ENCODE results near the gene FBN1.

The FBN1 gene

DNA sequence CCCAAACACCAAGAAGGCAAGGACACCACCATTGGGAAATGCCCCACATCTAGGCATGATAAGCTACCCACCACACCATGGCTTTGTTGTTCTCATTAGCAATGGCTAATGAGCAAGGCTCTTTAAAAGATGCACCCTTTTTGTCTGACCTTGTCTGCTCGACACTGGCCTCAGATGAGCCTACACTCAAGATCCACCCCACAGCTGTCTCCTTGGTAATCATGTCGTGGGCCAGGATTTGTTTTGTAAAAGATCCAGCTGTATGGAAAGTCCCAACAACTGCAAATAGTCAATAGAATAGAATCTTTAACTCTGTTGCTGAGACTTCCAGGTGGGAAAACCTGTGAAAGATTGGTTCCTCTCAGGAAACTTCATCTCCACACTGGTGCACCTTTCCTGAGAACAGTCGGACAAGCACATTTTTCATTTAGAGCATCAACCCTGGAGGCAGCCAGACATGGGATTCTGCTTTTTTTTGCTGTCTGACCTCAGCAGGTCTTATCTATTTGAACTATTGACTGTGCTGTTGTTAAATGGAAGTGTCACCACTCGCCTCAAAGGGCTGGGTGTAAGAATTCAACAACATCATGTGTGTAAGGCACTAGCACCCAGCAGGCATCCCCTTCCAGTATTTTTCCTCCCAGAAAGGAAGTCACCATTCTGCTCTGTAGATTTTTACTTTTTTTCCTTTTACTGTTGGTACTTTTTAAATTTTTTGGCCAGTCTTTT, 278.8 kb downstream of the FBN1 start:
- DNase-seq (ENCODE audit: low spot score), result no peak

DNA sequence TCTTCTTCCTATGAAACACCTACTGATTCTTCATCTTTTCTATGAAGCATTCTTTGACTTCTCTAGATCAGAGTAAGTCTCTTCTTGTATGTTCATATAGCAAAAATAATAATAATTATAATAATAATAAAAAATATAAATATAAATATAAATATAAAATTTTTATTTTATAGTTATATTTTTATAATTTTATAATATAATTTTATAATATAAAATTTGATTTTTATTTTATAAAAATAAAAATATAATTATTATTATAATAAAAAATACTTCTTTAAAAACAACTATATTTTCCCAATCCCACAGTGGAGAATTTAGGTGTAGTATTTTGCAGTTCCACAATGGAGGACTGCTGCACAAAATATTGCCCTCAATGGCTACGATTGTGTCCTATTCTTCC, 279.9 kb downstream of the FBN1 start:
- no peak for DNase-seq (ENCODE audit: low spot score)

DNA sequence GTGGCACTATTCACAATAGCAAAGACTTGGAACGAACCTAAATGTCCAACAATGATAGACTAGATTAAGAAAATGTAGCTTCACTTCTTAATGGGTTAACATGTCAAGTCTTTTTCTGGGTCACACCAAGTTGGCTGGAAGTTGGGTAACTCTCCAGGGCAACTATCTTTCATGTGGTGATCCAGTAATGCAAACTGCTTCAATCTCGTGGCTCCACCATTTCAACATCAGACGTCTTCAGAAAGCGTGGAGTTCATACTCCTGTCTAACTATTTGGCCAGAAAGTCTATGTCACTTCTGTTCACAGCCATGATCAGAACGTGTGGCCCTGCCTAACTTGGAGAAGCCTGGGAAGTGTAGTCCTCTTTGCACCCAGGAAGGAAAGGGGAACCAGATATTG, 282.0 kb downstream of the FBN1 start:
- no peak for DNase-seq (ENCODE audit: low spot score)

DNA sequence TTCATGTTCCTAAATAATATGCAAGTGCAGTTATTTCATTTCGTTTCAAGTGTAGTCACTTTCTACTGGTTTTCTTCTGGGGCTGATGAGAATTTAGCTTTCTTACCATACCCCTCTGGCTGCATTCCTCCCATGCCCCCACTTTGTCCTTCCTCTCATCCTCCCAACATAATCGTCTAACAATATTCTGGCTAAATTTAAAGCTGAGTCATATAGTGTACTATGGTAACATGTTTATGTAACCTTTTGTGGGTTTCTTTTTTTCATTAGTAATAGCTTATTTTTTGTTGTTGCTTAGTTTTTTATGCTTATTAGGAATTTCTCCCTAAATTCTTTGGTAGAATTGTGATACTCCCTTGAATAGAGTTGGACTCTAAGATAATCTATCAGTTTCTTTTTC, 283.8 kb downstream of the FBN1 start:
- no peak for DNase-seq (ENCODE audit: low spot score)

DNA sequence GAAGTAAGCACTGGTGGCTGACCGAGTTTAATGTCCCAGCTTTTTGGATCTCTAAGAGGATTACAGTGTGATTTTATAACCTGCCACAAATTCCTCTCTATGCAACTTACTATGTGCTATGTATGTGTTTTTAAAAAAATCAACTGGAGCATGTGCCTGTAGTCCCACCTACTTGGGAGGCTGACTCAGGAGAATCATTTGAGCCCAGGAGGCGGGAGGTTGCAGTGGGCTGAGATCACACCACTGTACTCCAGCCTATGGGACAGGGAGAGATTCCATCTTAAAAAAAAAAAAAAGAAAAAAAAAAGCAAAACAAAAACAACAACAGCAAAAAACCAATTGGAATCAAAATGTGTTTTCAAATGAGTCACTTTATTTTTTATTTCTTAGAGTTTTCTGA, 284.7 kb downstream of the FBN1 start:
- DNase-seq (ENCODE audit: low spot score), result no peak
